Fibroblast of upper back skin (primary cell): ENCODE results near the gene NLRC5.
"Not testable (repeated sequence)": the region's sequence is repeated elsewhere in the genome, so short reads cannot be mapped to it uniquely, and the experiment has no call there.

Experiments
- DNase-seq: peaks from one replicate; pipeline ENCODE4 v3.0.0-alpha.2; 2013

Gene NLRC5

GRCh38 chr16:57001026-57001679, 11.8 kb downstream of the NLRC5 start:
- no peak for DNase-seq

DNA sequence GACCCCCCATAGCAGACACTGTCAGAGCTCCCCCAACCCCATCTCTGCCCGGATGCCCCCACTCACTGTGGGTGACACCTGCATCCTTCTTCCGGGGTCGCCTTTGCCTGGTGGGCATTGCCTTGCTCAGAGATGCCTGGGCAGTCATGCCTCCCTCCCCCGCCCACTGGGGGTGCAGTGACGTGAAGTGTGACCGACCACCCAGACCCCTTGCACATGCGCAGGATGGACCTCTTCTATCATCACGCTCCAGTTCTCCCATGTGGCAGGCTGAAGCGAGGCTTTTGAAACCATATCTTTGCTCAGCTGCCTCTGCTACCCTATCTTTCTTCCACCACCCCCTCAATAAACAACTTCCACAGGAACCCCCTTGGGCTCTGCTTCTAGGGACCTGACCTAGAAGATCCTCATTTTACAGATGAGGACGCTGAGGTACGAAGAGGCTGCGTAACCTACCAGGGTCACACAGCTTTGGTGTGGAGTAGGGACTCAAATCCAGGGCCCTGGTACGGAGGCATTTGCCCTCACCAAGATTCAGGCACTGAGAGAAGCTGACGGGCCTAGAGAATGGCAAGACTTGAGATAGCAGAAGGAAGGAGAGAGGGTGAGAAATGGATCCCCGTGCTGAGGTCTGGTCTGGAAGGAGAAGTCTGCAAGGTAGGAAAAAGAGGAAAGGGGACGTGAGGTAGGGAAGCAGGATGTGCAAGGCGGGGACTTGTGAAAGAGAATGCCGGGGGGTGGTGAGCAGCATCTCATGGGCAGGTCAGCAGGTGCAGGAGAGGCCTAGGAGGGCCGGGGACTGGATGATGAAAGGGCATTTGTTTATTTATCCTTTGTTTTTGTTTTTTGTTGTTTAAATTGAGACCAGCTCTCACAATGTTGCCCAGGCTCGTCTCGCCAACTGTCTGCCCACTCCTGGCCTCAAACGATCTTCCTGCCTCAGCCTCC, 14.4 kb downstream of the NLRC5 start:
- DNase-seq, result no peak

DNA sequence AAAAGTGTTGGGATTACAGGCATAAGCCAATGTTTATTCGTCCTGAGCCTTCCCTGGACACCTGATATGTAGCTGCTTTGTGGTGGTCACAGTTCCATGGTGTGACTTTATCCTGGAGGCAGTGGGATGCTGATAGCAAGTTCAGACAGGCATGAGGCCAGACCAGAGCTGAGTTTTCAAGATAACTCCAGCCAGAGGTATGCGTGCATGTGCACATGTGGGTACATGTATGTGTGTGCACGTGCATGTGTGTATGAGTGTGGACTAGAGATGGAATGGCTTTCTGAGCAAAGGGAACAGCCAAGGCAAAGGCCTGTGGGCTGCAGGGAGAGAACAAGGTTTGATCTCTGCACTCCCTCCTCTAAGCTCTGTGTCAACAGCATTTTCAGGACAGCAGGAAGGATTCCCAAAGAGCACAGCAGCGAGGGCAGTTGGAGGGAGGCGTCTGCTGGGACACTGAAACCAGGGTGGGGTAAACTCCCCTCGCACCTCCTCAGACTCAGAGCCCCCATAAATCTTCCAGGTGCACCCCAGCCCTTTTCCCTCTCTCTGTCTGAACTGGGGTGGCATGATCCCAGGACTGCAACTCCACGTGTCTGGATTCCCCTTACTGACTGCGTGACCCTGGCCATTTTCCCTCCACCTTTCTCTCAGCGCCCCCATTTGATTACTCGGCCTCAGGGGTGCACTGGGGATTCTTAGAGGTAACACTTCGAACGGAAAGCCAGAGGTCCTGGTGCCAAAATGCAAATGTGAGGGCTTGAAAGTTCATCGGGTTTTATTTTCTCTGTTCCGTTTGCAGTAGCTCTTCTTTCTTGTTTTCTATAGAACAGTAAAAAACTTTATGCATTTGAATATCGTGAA, 15.3 kb downstream of the NLRC5 start:
- no peak for DNase-seq

GRCh38 chr16:57005597-57005996, 16.2 kb downstream of the NLRC5 start:
- not testable (repeated sequence) for DNase-seq

GRCh38 chr16:57007050-57007449, 17.7 kb downstream of the NLRC5 start:
- no peak for DNase-seq

- DNase-seq, result no peak
Measured at GRCh38 chr16:57007530-57007929, 18.2 kb downstream of the NLRC5 start.

- DNase-seq, result no peak
Measured at GRCh38 chr16:57008440-57008839, 19.1 kb downstream of the NLRC5 start.

DNA sequence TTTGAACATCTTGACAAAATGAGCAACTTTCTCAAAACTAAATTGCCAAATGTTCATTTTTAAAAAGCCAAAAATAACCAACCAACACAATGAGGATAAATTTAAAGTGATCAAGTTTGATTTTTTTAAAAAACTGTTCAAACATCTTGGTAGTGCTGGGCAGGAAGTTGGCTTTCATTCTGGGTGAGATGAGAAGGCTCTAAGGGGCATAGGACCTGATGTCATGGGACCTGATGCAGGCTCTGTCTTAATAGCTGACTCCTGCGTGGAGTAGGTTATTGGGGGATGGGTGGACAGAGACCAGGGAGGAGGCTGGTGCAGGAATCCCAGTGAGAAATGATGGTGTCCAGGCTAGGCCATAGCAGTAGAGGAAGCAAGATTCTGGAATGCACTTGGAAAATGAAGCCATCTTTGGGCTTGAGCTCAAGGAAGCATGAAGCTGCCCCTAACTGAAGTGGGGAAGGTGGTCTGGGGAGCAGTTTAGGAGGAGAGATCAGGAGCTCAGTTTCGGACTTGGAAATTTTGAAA, 20.4 kb downstream of the NLRC5 start:
- DNase-seq, result no peak

DNA sequence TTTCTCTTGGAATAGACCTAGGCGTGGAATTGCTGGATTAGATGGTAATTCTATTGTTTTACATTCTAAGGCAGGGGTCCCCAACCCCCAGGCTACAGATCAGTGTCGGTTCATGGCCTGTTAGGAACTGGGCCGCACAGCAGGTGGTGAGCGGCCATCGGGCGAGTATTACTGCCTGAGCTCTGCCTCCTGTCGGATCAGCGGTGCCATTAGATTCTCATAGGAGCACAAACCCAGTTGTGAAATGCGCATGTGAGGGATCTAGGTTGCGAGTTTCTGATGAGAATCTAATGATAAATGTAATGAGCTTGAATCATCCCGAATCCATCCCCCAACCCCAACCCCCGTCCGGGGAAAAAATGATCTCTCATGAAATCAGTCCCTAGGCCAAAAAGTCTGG, 23.0 kb downstream of the NLRC5 start:
- no peak for DNase-seq

- DNase-seq, result peak; percentile 68
Measured at GRCh38 chr16:57013229-57013628, 23.9 kb downstream of the NLRC5 start.

DNA sequence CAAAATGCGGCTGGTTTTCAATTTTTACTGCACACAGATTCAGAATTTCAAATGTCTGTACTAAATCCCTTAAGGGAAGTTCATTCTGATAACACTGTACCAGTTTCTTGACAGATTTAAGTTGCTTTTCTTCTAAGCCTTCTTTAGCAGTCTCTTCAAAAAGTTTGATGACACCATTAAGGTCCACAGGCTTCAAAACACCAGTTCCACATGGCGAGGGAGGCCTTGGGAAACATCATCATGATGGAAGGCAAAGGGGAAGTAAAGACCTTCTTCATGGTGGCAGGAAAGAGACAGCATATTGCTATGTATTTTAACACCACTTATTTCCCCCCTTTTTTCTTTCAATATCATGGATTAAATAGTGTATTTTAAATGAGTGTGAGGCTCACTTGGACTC, 24.5 kb downstream of the NLRC5 start:
- no peak for DNase-seq

DNA sequence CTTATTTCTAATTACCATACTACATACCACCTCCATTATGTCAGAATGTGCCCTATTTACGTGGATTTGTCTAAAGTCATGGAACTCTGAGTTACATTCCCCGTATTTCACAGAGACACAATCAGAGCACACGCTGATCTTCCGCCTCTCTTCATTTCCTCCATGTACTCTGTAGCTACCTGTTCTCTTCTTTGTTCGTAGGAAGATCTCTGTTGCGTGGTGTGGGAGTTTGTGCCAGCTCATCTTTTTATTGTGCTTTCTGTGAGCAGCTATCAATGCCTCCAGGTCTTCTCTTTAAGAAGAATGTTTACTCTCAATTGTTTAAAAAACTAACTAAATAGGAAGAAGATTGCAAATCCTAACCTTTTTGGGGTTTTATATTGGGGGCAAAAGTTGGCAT, 26.9 kb downstream of the NLRC5 start:
- no peak for DNase-seq

DNA sequence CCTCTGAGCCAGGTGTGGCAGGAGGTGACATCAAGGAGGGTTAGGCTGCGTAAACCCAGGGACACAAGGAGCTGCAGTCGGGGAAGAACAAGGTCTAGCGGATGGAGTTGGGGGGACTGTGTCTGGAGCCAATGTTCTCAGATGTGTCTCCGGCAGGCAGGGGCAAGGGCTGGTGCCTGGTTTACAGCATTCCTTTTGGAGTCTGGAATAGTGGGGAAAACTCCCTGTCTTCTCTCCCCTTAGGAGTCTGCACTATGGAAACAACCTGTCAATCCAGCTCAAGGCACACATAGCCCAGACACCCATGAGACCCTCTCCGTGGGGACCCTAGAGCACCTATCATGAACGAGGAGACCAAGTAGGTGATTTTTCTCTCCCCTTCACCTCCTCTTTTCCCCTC, 27.5 kb downstream of the NLRC5 start:
- no peak for DNase-seq

GRCh38 chr16:57017251-57017650, 27.9 kb downstream of the NLRC5 start:
- peak; percentile 29 for DNase-seq

DNA sequence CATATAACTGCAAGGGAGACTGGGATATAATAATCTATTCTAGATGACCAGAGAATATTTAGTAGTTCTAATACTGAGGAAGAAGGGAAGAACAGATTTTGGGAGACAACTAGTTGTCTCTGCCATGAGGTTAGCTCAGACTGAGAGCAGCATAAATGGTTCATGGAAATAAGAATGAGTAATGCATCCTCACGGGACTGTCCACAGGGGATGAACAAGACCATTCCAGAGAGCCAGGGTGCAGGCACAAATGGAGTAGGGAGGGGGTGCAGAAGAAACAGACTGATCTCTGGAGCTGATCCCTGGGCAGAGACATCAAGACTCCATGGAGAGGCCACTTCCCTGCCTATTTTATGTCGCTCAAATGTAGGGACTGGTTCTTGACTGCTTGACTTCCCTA, 30.4 kb downstream of the NLRC5 start:
- DNase-seq, result peak; percentile 43

GRCh38 chr16:57020651-57021050, 31.3 kb downstream of the NLRC5 start:
- no peak for DNase-seq

- DNase-seq, result no peak
Measured at GRCh38 chr16:57021757-57022156, 32.4 kb downstream of the NLRC5 start.

DNA sequence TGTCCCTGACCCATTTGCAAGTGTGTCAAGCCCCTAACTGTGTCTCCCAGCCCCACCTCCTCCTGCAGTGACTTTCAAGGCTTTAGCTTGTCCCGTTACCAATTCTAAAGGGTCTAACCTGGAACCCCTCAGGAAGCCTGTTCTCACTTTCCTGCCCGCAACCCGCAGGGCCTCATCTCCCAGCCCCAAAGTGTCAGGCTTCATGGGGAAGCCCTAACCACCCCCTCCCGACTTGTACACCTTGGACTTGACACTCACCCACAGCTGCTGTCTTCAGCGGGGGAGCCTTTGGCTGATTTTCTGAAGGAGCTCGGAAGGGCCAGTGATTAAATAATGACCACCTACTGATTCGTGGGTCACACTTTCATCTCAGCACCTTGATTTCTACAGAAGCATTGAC, 33.1 kb downstream of the NLRC5 start:
- DNase-seq, result no peak

DNA sequence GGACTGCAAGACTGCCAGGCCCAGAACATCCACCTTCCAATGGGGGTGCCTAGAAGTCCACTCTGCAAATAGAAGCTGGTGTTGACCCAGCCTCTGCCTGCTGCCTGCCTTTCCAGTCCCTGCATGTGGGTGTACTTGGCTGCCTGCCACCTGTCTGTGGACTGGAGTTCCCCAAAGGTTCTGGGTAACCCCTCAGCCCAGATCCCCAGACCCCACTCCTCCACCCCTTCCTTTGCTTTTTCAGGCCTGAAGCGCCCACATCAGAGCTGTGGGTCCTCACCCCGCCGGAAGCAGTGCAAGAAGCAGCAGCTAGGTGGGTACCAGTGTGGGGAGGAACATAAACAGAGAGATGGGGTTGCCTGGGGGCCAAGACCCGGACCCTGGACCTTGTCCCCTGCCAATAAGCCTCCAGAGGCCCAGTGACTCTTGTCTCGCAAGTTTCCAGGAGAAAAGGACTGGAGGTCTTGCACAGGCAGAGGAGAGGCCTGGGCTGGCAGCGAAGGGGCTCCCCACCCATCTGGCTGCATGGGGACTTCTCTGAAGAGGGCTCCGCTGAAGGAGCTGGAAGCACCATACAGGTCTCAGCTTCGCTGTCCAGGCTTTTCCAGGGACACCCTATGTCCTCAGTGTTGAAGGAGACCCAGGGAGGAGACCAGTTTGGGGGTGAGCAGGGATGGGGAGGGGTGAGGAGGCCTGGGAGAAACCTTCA, 34.3 kb downstream of the NLRC5 start:
- no peak for DNase-seq

GRCh38 chr16:57024894-57025680, 35.7 kb downstream of the NLRC5 start:
- DNase-seq, result no peak

DNA sequence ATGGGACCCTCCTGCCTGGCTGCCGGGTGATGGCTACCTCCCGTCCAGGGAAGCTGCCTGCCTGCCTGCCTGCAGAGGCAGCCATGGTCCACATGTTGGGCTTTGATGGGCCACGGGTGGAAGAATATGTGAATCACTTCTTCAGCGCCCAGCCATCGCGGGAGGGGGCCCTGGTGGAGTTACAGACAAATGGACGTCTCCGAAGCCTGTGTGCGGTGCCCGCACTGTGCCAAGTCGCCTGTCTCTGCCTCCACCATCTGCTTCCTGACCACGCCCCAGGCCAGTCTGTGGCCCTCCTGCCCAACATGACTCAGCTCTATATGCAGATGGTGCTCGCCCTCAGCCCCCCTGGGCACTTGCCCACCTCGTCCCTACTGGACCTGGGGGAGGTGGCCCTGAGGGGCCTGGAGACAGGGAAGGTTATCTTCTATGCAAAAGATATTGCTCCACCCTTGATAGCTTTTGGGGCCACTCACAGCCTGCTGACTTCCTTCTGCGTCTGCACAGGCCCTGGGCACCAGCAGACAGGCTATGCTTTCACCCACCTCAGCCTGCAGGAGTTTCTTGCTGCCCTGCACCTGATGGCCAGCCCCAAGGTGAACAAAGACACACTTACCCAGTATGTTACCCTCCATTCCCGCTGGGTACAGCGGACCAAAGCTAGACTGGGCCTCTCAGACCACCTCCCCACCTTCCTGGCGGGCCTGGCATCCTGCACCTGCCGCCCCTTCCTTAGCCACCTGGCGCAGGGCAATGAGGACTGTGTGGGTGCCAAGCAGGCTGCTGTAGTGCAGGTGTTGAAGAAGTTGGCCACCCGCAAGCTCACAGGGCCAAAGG, 36.8 kb downstream of the NLRC5 start:
- no peak for DNase-seq
